H1 (cell line): ENCODE data around the gene NELL1. TPM values are rescaled to one million over a fixed set of nuclear protein-coding genes. Genes with fewer than 3 reads are reported as not detected.

Experiments
- EGR1 ChIP-seq: IDR thresholded peaks from 2 replicates; pipeline ENCODE4 v1.6.1; 2011; ENCODE audit warnings: low read depth, low read length, borderline replicate concordance
- GABPA ChIP-seq: IDR thresholded peaks from 2 replicates; pipeline ENCODE4 v1.6.1; 2011; ENCODE audit warnings: mild to moderate bottlenecking, low read length, moderate library complexity, borderline replicate concordance; ENCODE audit not compliant: insufficient read depth
- POLR2AphosphoS5 ChIP-seq: IDR thresholded peaks from 2 replicates; pipeline ENCODE4 v1.6.1; 2011; ENCODE audit warnings: low read depth, low read length
- RAD21 ChIP-seq, 2 experiments: IDR thresholded peaks in 1 of 2; conservative IDR thresholded peaks in 1 of 2; 2 replicates each; pipeline ENCODE4 v1.6.1; 2011; ENCODE audit warnings: low read depth in 2 of 2, low read length in 2 of 2, improper control_type of control experiment in 1 of 2, inconsistent platforms in 1 of 2, mild to moderate bottlenecking in 1 of 2, moderate library complexity in 1 of 2
- SIRT6 ChIP-seq: IDR thresholded peaks from one replicate; pipeline ENCODE4 v1.7.1; 2012; ENCODE audit warnings: low read length, inconsistent platforms
- polyA plus RNA-seq, 7 experiments: library from polyadenylated mRNA; depleted of rRNA in 3 of 7; stranded (reverse) in 5 of 7; unstranded in 2 of 7; fragments of >200 nt in 5 of 7; fragments of 200-250 nt in 2 of 7; gene quantifications; 1 replicate in 5 of 7; 2 replicates in 1 of 7; 4 replicates in 1 of 7; pipeline versions ENCODE4 v1.2.1 to v1.2.3, GENCODE V29; 2011 to 2013; ENCODE audit warnings: missing spikeins in 2 of 7, mixed read lengths in 2 of 7
- total RNA-seq: library from RNA; stranded (reverse); fragmentation: NEBNext Ultra II Directional; extraction: Animal tissue kit (Norgen Biotek cat#: 25700); gene quantifications from 2 replicates; pipeline ENCODE4 v1.2.1, GENCODE V29; 2021

The NELL1 gene
- total and polyA plus RNA-seq, 2 of the 8 experiments (the other 6 are each of a cell fraction or from before 2014, with no cell fraction given) = 0.21 TPM; not detected in 1

DNA sequence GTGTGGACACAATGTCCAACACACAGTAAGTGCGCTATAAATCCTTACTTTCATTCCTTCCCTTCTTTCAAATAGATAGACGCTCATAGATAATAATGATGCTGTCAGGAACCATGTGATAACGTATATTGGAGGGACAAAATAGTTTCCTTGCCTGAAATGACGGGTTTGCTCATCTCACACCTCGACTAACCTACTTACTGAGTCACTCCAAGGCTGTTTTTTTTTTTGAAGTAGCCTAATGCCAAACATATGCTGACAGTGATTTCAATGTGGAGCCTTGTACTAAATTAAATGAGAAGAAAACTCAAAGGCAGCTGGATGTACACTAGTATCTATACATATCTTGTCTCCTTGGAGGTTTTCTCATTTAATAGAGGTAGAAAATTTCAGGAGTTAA lies 400.5 kb downstream of the NELL1 start (continued):
- TF ChIP-seq RAD21 (IDR thresholded peaks at IDR 0.05 in 1 of 2, conservative IDR thresholded peaks at IDR 0.05 in 1 of 2; ENCODE audit: low read depth in 2 of 2, low read length in 2 of 2) = no peak
- no peak for TF ChIP-seq GABPA
- TF ChIP-seq EGR1 = no peak
- no peak for TF ChIP-seq SIRT6
- no peak for TF ChIP-seq POLR2AphosphoS5
